ENCODE data around the gene LLGL2. TPM values are rescaled to one million over a fixed set of nuclear protein-coding genes. Genes with fewer than 3 reads are reported as not detected.

LLGL2 gene
- total and polyA plus RNA-seq, 10 donors, result 28.6 to 153 (median 80.0) TPM

DNA sequence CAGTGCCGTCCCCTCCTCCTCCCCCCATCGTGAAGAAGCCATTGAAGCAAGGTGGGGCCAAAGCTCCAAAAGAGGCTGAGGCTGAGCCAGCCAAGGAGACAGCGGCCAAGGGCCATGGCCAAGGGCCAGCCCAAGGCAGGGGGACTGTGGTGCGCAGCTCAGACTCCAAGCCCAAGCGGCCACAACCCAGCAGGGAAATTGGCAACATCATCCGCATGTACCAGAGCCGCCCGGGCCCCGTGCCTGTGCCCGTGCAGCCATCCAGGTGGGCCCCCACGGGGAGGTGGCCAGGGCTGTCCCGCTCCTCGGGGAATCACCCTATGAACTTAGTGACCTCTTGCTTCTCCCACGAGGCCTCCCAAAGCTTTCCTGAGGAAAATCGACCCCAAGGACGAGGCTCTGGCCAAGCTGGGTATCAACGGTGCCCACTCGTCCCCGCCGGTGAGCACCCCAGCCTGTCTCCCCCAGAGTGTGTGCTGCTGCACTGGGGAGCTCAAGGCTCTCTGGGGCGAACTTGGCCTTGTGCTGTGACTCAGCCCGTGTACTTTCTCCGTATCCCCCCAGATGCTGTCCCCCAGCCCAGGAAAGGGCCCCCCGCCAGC, 91.1 kb downstream of the LLGL2 start:
- WGBS, 5 donors, result 83 to 90% (median 87%) methylated on average over 17 to 24 of the region's 24 CpGs
- DNase-seq, result no peak
- Histone ChIP-seq H3K27ac (no peak overlapping the region), H3K4me1 (no peaks in the 10 kb centered on the region), H3K4me3 (no peak overlapping the region), H3K27me3 (replicated peaks in 1 of 7) (no peaks in the 10 kb centered on the region), H3K36me3 (peaks cover 0 to 100% (median 96%) of the 10 kb centered on the region in 6 donors), H3K9me3 (no peaks in the 10 kb centered on the region)
- intact Hi-C loops (cut with DNase I; ENCODE audit: low total_unique reads), result no loop called here
- peak in 1 of 3 donors; percentile 41 for TF ChIP-seq POLR2AphosphoS5 (IDR thresholded peaks at IDR 0.05)
- TF ChIP-seq POLR2A (IDR thresholded peaks at IDR 0.05), result no peak

DNA sequence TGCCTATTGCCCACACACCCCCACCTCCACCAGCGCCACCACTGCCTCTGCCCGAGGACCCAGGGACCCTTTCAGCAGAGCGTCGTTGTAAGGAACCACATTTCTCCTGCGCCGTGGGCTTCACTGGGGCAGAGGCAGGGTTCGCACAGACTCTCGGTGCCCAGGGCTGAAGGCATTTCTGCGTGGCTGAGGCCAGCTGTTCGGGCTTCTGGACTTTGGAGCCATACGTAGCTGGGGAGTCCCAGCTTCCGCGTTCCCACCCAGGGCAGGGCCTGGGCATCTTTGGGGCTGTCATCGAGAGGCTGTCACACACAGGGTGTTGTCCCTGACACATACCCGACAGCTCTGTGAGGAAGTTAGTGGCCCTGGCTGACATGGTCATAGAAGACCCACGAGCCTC, 91.7 kb downstream of the LLGL2 start:
- DNase-seq, result no peak
- H3K36me3 ChIP-seq, result peaks cover 0 to 100% (median 92%) of the 10 kb centered on the region in 6 donors
- TF ChIP-seq POLR2AphosphoS5 (IDR thresholded peaks at IDR 0.05), result no peak
- TF ChIP-seq POLR2A (IDR thresholded peaks at IDR 0.05), result no peak
- TF ChIP-seq, protein P1, sequence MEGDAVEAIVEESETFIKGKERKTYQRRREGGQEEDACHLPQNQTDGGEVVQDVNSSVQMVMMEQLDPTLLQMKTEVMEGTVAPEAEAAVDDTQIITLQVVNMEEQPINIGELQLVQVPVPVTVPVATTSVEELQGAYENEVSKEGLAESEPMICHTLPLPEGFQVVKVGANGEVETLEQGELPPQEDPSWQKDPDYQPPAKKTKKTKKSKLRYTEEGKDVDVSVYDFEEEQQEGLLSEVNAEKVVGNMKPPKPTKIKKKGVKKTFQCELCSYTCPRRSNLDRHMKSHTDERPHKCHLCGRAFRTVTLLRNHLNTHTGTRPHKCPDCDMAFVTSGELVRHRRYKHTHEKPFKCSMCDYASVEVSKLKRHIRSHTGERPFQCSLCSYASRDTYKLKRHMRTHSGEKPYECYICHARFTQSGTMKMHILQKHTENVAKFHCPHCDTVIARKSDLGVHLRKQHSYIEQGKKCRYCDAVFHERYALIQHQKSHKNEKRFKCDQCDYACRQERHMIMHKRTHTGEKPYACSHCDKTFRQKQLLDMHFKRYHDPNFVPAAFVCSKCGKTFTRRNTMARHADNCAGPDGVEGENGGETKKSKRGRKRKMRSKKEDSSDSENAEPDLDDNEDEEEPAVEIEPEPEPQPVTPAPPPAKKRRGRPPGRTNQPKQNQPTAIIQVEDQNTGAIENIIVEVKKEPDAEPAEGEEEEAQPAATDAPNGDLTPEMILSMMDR (IDR thresholded peaks at IDR 0.05 in 8 of 11, conservative IDR thresholded peaks at IDR 0.05 in 3 of 11), result no peak
- 87 to 97% (median 94%) methylated on average over 12 to 16 of the region's 16 CpGs for WGBS, 5 donors
- H3K27ac ChIP-seq, result no peak overlapping the region
- H3K9me3 ChIP-seq, result no peaks in the 10 kb centered on the region
- H3K27me3 ChIP-seq (replicated peaks in 1 of 7), result no peaks in the 10 kb centered on the region
- no peaks in the 10 kb centered on the region for H3K4me1 ChIP-seq
- no peak overlapping the region for H3K4me3 ChIP-seq
- intact Hi-C loops (cut with DNase I; ENCODE audit: low total_unique reads), result no loop called here

DNA sequence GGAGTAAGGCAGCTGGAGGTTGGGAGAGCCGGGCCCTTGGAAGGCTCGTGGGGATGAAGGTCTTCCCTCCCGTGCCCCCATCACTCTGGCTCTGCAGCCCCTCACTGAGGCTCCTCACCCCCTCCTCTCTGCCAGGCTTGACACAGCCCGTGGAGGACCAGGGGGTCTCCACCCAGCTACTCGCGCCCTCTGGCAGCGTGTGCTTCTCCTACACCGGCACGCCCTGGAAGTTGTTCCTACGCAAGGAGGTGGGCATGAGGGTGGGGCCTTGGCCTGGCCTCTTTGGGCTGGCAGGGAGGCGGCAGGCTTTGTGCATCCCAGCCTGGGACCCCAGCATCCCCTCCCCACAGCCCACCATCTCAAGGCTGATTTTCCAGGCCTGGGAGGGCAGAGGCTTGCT, 92.2 kb downstream of the LLGL2 start:
- Histone ChIP-seq H3K9me3 (no peaks in the 10 kb centered on the region), H3K4me3 (no peak overlapping the region), H3K27ac (no peak overlapping the region), H3K27me3 (replicated peaks in 1 of 7) (no peaks in the 10 kb centered on the region), H3K4me1 (no peaks in the 10 kb centered on the region), H3K36me3 (peaks cover 0 to 100% (median 90%) of the 10 kb centered on the region in 6 donors)
- DNase-seq, result no peak
- intact Hi-C loops (cut with DNase I; ENCODE audit: low total_unique reads), result no loop called here
- 79 to 94% (median 92%) methylated on average over 10 to 11 of the region's 11 CpGs for WGBS, 5 donors
- no peak for TF ChIP-seq POLR2A (IDR thresholded peaks at IDR 0.05)
- TF ChIP-seq, protein P1 (IDR thresholded peaks at IDR 0.05 in 8 of 11, conservative IDR thresholded peaks at IDR 0.05 in 3 of 11), result no peak
- peak in 2 of 3 donors; percentile 20 to 21 for TF ChIP-seq POLR2AphosphoS5 (IDR thresholded peaks at IDR 0.05)

DNA sequence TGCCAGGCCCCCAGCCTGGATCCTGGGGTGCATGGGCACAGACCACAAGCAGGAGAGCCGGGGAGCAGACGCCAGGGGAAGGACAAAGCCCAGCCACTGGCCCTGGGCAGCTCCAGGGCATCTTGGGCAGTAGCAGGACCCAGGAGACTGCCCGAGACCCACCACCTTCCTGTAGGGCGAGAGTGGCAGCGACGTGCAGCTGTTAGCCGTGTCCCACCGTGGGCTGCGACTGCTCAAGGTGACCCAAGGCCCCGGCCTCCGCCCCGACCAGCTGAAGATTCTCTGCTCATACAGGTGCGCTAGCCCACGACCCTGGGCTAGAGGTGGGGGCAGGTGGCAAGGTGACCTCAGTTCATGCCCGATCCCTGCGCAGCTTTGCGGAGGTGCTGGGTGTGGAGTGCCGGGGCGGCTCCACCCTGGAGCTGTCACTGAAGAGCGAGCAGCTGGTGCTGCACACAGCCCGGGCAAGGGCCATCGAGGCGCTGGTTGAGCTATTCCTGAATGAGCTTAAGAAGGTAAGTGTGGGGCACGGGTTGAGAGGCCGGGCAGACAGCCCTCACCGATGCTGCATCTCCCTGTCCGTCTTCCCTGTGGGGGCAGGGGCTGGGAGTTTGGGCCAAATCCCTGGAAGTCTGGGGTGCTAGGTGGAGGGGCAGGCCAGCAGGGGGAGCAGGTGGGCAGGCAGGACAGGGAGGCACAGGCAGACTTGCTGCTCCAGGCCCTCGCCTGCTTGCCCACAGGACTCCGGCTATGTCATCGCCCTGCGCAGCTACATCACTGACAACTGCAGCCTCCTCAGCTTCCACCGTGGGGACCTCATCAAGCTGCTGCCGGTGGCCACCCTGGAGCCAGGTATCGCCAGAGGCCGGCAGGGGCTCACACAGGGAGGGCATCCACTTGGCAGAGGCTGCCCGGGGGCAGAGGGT, 94.3 kb downstream of the LLGL2 start:
- intact Hi-C loops (cut with DNase I; ENCODE audit: low total_unique reads), result no loop called here
- Histone ChIP-seq H3K27ac (no peak overlapping the region), H3K36me3 (peaks cover 0 to 100% (median 84%) of the 10 kb centered on the region in 6 donors), H3K4me3 (no peak overlapping the region), H3K9me3 (no peaks in the 10 kb centered on the region), H3K4me1 (no peaks in the 10 kb centered on the region), H3K27me3 (replicated peaks in 1 of 7) (no peaks in the 10 kb centered on the region)
- 88 to 91% (median 90%) methylated on average over 20 to 36 of the region's 36 CpGs for WGBS, 5 donors
- TF ChIP-seq, protein P1 (IDR thresholded peaks at IDR 0.05 in 8 of 11, conservative IDR thresholded peaks at IDR 0.05 in 3 of 11), result peak in 3 of 11 experiments; percentile 7 to 42 (median 14)
- TF ChIP-seq POLR2A (IDR thresholded peaks at IDR 0.05), result no peak
- DNase-seq, result no peak
